ENCODE measurements around the gene SIGLEC11.

Gene SIGLEC11

GRCh38 chr19:49904136-49904535, 56.8 kb downstream of the SIGLEC11 start:
- no peak for DNase-seq (ENCODE audit: low spot score)

Data from putamen (tissue), 1 donor.